Trophoblast cell (in vitro differentiated cells and primary cell): Measurements from ENCODE around the gene ANKS3.

Experiments
- DNase-seq, 2 donors: peaks; one replicate each; pipeline ENCODE4 v3.0.0-alpha.2; 2016
- H2AFZ ChIP-seq: 2 replicates; pipeline ENCODE4 v1.6.1; 2013; ENCODE audit warnings: low read length, moderate library complexity, mild to moderate bottlenecking; ENCODE audit not compliant: insufficient read depth, poor library complexity
- H2AK5ac ChIP-seq: 2 replicates; pipeline ENCODE4 v1.6.1; 2013; ENCODE audit warnings: mild to moderate bottlenecking, low read length
- H2BK120ac ChIP-seq: 2 replicates; pipeline ENCODE4 v1.6.1; 2013; ENCODE audit warnings: low read length, mild to moderate bottlenecking, moderate library complexity; ENCODE audit not compliant: insufficient read depth, poor library complexity
- H2BK12ac ChIP-seq: 2 replicates; pipeline ENCODE4 v1.6.1; 2013; ENCODE audit warnings: mild to moderate bottlenecking, low read length, moderate library complexity
- H2BK5ac ChIP-seq: 2 replicates; pipeline ENCODE4 v1.6.1; 2013; ENCODE audit warnings: low read length, low read depth, moderate library complexity, mild to moderate bottlenecking; ENCODE audit not compliant: poor library complexity
- H3K14ac ChIP-seq: 2 replicates; pipeline ENCODE4 v1.6.1; 2013; ENCODE audit warnings: mild to moderate bottlenecking, low read length
- H3K18ac ChIP-seq: 2 replicates; pipeline ENCODE4 v1.6.1; 2013; ENCODE audit warnings: mild to moderate bottlenecking, low read length
- H3K23ac ChIP-seq: 2 replicates; pipeline ENCODE4 v1.6.1; 2013; ENCODE audit warnings: low read length
- H3K27ac ChIP-seq: 2 replicates; pipeline ENCODE4 v1.5.1; 2013; ENCODE audit warnings: low read depth, mild to moderate bottlenecking, inconsistent platforms, low read length, moderate library complexity
- H3K27me3 ChIP-seq: 2 replicates; pipeline ENCODE4 v1.6.1; 2013; ENCODE audit warnings: inconsistent platforms, mild to moderate bottlenecking, low read length, moderate library complexity; ENCODE audit not compliant: insufficient read depth
- H3K36me3 ChIP-seq, 2 experiments: 1 replicate in 1 of 2; 2 replicates in 1 of 2; pipeline ENCODE4 v1.6.1; 2013; ENCODE audit warnings: low read length in 2 of 2, mild to moderate bottlenecking in 2 of 2, moderate library complexity in 1 of 2; ENCODE audit not compliant: insufficient read depth in 2 of 2, control insufficient read depth in 1 of 2
- H3K4ac ChIP-seq: 2 replicates; pipeline ENCODE4 v1.6.1; 2013; ENCODE audit warnings: low read depth, mild to moderate bottlenecking, low read length, moderate library complexity
- H3K4me1 ChIP-seq, 2 experiments: 1 replicate in 1 of 2; 2 replicates in 1 of 2; pipeline ENCODE4 v1.6.1; 2013; ENCODE audit warnings: low read length in 2 of 2, mild to moderate bottlenecking in 2 of 2, moderate library complexity in 1 of 2; ENCODE audit not compliant: insufficient read depth in 2 of 2, control insufficient read depth in 1 of 2
- H3K4me2 ChIP-seq: 2 replicates; pipeline ENCODE4 v1.6.1; 2013; ENCODE audit warnings: inconsistent platforms, mild to moderate bottlenecking, low read length, moderate library complexity
- H3K4me3 ChIP-seq: 2 replicates; pipeline ENCODE4 v1.5.1; 2013; ENCODE audit warnings: mild to moderate bottlenecking, low read depth, low read length, inconsistent platforms
- H3K79me1 ChIP-seq: one replicate; pipeline ENCODE4 v1.6.1; 2013; ENCODE audit warnings: low read length
- H3K79me2 ChIP-seq: 2 replicates; pipeline ENCODE4 v1.6.1; 2013; ENCODE audit warnings: low read length, mild to moderate bottlenecking; ENCODE audit not compliant: control insufficient read depth, insufficient read depth, poor library complexity
- H3K9ac ChIP-seq: 2 replicates; pipeline ENCODE4 v1.6.1; 2013; ENCODE audit warnings: mild to moderate bottlenecking, low read length
- H3K9me3 ChIP-seq: 2 replicates; pipeline ENCODE4 v1.6.1; 2013; ENCODE audit warnings: low read depth, mild to moderate bottlenecking, control low read depth, inconsistent platforms, low read length; ENCODE audit not compliant: insufficient read depth
- H4K12ac ChIP-seq: 2 replicates; pipeline ENCODE4 v1.6.1; 2013; ENCODE audit warnings: low read depth, mild to moderate bottlenecking, low read length, moderate library complexity
- H4K8ac ChIP-seq: 2 replicates; pipeline ENCODE4 v1.6.1; 2013; ENCODE audit warnings: low read depth, mild to moderate bottlenecking, low read length, moderate library complexity
- H4K91ac ChIP-seq: one replicate; pipeline ENCODE4 v1.6.1; 2013; ENCODE audit warnings: low read depth, mild to moderate bottlenecking, low read length, moderate library complexity
- WGBS: extraction: QIAGEN DNeasy Blood & Tissue Kit; methylation state at CpG from one replicate; pipeline ENCODE4 v1.1.7; 2013; ENCODE audit warnings: missing lambda C conversion rate; ENCODE audit not compliant: insufficient read length, insufficient coverage; ENCODE audit errors: extremely low coverage; 5-methylcytosine and 5-hydroxymethylcytosine counted together

The ANKS3 gene

DNA sequence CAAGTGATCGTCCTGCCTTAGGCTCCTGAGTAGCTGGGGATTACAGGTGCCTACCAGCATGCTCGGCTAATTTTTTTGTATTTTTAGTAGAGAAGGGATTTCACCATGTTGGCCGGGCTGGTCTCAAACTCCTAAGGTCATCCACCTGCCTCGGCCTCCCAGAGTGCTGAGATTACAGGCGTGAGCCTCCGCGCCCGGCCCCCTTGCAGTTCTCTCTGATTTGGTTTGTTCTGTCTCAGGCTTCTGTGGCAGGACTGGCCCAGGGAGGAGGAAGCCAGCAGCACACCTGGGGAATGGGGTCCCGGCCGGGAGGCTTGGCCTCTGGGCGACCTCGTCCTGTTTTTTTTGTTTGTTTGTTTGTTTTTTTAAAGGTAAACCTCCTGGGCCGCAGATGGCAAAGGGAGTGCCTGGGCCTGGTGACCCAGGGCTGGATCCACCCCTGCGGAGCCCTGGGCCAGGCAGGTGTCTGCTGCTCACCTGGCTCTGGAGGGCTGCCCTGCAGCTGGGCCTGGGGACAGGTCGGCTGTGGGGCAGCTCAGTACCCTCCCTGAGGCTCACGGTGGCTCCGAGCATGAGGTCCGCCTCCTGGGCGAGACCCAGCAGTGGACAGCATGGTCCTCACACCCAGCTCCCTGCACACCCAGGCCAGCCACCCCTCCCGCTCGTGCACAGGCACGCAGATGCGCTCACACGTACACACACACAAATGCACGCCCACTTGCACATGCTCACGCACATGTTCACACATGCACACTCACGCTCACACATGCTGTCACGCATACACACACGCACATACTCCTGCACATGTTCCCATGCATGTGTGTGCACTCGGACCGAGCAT, 44.0 kb downstream of the ANKS3 start:
- Histone ChIP-seq H3K4me1 (peaks cover 3 to 12% of the 10 kb centered on the region in 2 experiments), H3K79me2 (peaks cover 6% of the 10 kb centered on the region), H2BK120ac (no peak overlapping the region), H2AFZ (no peak overlapping the region), H3K23ac (no peak overlapping the region), H3K9ac (no peak overlapping the region), H3K14ac (no peak overlapping the region), H4K8ac (no peak overlapping the region), H4K91ac (no peak overlapping the region), H2BK12ac (no peak overlapping the region), H3K9me3 (peaks cover 5% of the 10 kb centered on the region), H3K18ac (no peak overlapping the region), H3K4me3 (peak overlapping the region; percentile 13), H3K79me1 (peaks cover 7% of the 10 kb centered on the region), H3K4ac (no peak overlapping the region), H3K4me2 (no peak overlapping the region), H3K27ac (no peak overlapping the region), H3K27me3 (no peaks in the 10 kb centered on the region), H3K36me3 (peaks cover 53% of the 10 kb centered on the region in 2 experiments), H2BK5ac (no peak overlapping the region), H2AK5ac (no peak overlapping the region), H4K12ac (no peak overlapping the region)
- no peak for DNase-seq
- WGBS = no CpG with 5 or more reads among the region's 31 CpGs

DNA sequence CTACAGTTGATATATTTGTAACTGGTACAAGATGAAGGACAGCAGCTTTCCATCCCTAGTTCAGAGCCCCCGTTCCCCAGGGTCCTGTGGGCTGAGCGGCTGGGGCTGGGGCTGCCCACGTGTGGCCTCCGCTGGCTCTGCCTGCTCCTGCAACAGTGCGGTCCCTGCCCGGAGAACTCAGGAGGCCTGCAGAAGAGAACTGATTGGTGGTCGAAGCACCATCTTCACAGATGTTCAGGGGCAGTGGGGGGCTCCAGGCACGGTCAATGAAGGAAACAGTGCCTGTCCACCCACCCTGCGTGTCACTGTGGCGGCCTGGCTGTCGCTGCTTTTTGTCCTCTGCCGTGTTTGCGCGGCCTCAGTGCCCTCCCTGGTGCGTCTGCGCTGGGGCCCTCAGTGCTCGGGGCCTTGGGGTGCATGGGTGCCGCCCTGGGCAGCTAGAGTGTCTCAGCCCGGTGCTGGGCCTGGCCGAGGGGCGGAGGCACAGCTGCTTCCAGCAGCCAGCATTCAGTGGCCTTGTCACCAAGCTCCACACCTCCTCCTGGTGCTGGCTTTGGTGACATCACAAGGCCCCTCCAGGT, 44.9 kb downstream of the ANKS3 start:
- no peak overlapping the region for H2BK12ac ChIP-seq
- H4K91ac ChIP-seq = no peak overlapping the region
- no peak overlapping the region for H2AK5ac ChIP-seq
- H3K23ac ChIP-seq = no peak overlapping the region
- H3K4me1 ChIP-seq = peaks cover 5 to 9% of the 10 kb centered on the region in 2 experiments
- no peak overlapping the region for H3K4me3 ChIP-seq
- WGBS = no CpG with 5 or more reads among the region's 21 CpGs
- H2AFZ ChIP-seq = no peak overlapping the region
- H3K27ac ChIP-seq = no peak overlapping the region
- no peak overlapping the region for H3K14ac ChIP-seq
- no peak overlapping the region for H2BK120ac ChIP-seq
- H4K12ac ChIP-seq = no peak overlapping the region
- no peak for DNase-seq
- H2BK5ac ChIP-seq = no peak overlapping the region
- no peaks in the 10 kb centered on the region for H3K27me3 ChIP-seq
- peaks cover 56 to 58% of the 10 kb centered on the region in 2 experiments for H3K36me3 ChIP-seq
- peaks cover 7% of the 10 kb centered on the region for H3K79me1 ChIP-seq
- H4K8ac ChIP-seq = no peak overlapping the region
- peaks cover 6% of the 10 kb centered on the region for H3K79me2 ChIP-seq
- no peak overlapping the region for H3K18ac ChIP-seq
- H3K4me2 ChIP-seq = no peak overlapping the region
- no peak overlapping the region for H3K9ac ChIP-seq
- no peak overlapping the region for H3K4ac ChIP-seq
- peaks cover 5% of the 10 kb centered on the region for H3K9me3 ChIP-seq

DNA sequence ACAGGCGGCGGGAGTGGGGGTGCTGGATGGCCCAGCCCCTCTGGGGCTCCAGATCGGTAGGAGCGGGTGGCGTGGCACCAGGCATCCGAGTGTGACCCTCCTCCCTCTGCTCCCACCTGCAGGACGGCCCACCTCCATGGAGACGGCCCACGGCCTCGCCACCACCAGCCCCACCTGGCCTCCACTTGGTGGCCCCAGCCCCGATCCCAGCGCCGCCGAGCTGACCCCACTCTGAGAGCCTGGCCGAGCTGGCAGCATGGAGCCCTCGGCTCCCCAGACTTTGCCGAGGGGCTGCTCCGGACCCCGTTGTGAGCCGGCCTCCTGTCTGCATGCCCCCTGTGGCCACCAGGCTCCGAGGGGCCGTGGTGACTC, 45.4 kb downstream of the ANKS3 start:
- H3K18ac ChIP-seq = no peak overlapping the region
- peaks cover 3% of the 10 kb centered on the region for H3K79me2 ChIP-seq
- no peak overlapping the region for H2BK12ac ChIP-seq
- peaks cover 3% of the 10 kb centered on the region for H3K79me1 ChIP-seq
- H3K23ac ChIP-seq = no peak overlapping the region
- H3K9me3 ChIP-seq = peaks cover 3% of the 10 kb centered on the region
- no peak overlapping the region for H3K4ac ChIP-seq
- H3K36me3 ChIP-seq = peaks cover 61 to 64% of the 10 kb centered on the region in 2 experiments
- H3K27ac ChIP-seq = no peak overlapping the region
- H4K8ac ChIP-seq = no peak overlapping the region
- no CpG with 5 or more reads among the region's 22 CpGs for WGBS
- DNase-seq = no peak
- H3K14ac ChIP-seq = no peak overlapping the region
- H4K12ac ChIP-seq = no peak overlapping the region
- H2BK5ac ChIP-seq = no peak overlapping the region
- peaks cover 5 to 9% of the 10 kb centered on the region in 2 experiments for H3K4me1 ChIP-seq
- H2AFZ ChIP-seq = no peak overlapping the region
- no peak overlapping the region for H2AK5ac ChIP-seq
- no peak overlapping the region for H3K4me3 ChIP-seq
- no peaks in the 10 kb centered on the region for H3K27me3 ChIP-seq
- no peak overlapping the region for H3K4me2 ChIP-seq
- no peak overlapping the region for H2BK120ac ChIP-seq
- no peak overlapping the region for H4K91ac ChIP-seq
- H3K9ac ChIP-seq = no peak overlapping the region

DNA sequence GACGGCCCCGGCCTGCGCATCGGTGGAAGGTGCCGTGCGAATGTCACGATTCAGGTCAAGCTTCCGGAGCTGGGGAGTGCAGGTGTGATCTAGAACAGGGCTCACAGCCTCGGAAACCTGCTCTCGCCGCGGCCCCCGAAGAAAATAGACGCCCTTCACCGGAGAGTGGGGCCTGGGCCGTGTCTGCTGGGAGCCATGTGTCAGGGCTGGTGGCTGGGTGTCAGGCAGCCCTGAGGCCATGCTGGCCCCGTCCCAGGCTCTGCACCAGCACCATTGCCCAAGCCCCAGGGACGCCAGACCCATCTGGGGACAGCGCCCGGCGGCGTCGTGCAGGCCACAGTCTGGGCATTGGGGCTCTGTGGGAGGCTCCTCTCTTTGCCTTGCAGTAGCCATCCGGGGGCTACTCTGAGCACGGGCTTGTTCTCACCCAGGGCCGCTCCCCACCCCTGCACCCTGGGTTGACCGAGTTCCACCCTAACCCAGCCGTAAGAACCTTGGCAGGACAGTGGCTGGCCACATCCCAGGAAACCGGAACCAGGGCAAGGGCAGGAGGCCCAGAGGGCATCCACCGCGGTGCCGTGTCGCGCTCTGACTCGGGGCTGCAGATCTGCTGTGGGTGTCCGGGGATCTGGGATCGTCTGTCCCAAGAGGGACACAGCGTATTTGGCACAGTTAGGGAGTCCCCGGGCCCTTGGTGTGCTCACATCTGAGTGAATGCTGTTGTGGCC, 46.0 kb downstream of the ANKS3 start:
- Histone ChIP-seq H3K14ac (no peak overlapping the region), H2AFZ (no peak overlapping the region), H2BK5ac (no peak overlapping the region), H4K8ac (no peak overlapping the region), H4K12ac (no peak overlapping the region), H3K9ac (no peak overlapping the region), H3K4me1 (peaks cover 5 to 8% of the 10 kb centered on the region in 2 experiments), H2BK120ac (no peak overlapping the region), H3K79me1 (peaks cover 2% of the 10 kb centered on the region), H2BK12ac (no peak overlapping the region), H3K9me3 (peaks cover 3% of the 10 kb centered on the region), H3K18ac (no peak overlapping the region), H3K23ac (no peak overlapping the region), H3K36me3 (peaks cover 66 to 68% of the 10 kb centered on the region in 2 experiments), H4K91ac (no peak overlapping the region), H3K79me2 (peaks cover 2% of the 10 kb centered on the region), H2AK5ac (no peak overlapping the region), H3K4me2 (no peak overlapping the region), H3K27ac (no peak overlapping the region), H3K4ac (no peak overlapping the region), H3K4me3 (no peak overlapping the region), H3K27me3 (no peaks in the 10 kb centered on the region)
- no CpG with 5 or more reads among the region's 39 CpGs for WGBS
- no peak for DNase-seq
